HG03521 (cell line): Measurements from ENCODE around the gene NLK.
"Not testable (repeated sequence)": the region's sequence is repeated elsewhere in the genome, so short reads cannot be mapped to it uniquely, and the experiment has no call there.

ENCODE experiments used
- ATAC-seq: cut with Tn5 transposase; IDR thresholded peaks from one replicate; pipeline ENCODE4 v1.9.1; 2021; ENCODE audit warnings: mild to moderate bottlenecking, moderate library complexity; ENCODE audit not compliant: unreplicated experiment

The NLK gene

DNA sequence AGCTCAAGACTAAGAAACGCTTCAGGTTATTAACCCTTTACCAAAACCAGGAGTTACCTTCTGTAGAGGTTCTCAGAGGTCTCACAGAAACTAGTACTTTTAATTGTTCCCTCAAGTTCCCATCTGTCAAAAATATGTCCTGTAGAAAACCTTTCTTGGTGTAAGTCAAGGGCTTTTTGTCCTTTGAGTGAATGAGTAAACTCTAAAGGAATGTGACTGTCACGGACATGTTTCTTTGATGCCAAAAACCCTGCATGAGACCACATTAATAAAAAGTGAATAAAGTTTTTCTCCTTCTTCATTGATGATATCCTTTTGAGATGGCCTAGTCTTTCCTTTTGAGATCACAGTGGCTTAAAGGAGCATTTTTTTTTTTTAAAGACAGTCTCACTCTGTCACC is 102.9 kb downstream of the NLK start:
- no peak for ATAC-seq

DNA sequence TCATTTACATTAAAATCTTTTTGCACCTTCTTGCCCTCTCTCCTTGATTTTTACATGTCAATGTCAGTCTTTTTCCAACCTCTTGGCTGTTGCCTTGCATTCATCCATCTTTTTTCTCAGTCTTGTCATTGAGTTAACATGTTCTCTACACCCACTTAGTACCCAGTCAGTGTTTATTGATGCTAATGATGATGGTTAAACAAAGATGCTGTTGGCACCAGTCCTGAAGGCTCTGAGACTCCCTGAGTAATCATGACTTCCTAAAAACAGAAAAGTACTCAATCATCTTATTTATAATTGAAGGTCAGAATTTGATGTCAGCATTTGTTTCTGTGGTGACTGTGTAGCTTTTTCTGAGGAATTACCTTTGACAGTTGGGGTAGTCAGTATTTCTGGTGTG is 104.5 kb downstream of the NLK start:
- ATAC-seq = no peak

DNA sequence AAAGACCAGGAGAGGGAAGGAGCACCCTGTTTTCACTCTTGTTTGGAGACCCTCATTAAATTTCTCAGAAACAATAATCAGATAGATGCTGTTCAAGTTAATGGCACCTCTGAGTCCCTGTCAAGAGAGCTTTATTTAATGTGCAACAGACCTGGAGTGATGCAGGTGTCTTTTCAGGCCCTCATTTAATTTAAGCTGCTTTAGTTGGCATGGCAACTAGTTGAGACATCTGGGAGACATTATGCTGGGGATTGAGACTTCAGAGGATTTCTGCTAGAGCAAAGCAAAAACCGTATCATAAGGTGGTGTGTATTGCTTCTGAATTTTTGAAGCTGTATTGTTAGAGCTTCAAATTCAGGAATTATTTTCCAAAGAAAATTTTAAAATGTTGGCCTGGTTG is 108.5 kb downstream of the NLK start:
- ATAC-seq = no peak

DNA sequence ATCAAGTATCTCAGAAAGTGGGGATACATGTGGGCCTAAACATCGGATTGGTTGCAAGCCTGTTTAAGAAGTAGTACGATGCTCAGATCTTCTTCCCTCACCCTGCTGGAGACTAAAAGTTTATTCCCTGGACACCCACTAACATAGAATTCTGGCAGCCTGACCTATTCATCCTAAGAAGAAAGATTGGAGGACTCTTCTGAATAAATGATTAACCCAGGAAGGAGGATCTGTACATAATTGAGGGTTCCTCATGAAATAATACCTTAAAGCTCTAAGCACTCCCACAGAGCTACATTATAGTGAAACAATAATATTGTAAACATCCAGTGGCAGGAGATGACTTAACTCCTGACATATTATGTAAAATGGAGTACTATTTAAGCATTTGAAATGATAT is 111.7 kb downstream of the NLK start:
- ATAC-seq = no peak

DNA sequence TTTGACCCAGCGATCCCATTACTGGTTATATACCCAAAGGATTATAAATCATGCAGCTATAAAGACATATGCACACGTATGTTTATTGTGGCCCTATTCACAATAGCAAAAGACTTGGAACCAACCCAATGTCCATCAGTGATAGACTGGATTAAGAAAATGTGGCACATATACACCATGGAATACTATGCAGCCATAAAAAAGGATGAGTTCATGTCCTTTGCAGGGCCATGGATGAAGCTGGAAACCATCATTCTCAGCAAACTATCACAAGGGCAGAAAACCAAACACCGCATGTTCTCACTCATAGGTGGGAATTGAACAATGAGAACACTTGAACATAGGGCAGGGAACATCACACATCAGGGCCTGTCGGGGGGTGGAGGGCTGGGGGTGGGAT is 112.9 kb downstream of the NLK start:
- ATAC-seq = not testable (repeated sequence)

DNA sequence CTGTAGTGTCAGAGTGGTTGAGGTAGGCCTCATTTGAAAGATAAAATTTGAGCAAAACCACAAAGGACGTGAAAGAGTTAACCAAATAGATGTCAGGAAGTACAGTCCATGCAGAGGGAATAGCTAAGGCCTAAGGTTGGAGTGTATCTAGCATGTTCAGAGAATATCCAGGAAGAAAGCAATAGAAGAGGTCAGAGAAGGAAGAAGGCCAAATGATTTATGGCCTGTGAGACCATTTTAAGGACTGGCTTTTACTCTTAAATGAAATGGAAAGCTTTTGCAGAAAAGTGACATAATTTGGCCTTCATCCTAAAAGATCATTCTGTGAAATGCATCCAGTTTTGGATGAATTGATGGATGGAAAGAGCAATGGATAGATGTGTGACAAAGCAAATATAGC is 116.5 kb downstream of the NLK start:
- ATAC-seq = no peak

DNA sequence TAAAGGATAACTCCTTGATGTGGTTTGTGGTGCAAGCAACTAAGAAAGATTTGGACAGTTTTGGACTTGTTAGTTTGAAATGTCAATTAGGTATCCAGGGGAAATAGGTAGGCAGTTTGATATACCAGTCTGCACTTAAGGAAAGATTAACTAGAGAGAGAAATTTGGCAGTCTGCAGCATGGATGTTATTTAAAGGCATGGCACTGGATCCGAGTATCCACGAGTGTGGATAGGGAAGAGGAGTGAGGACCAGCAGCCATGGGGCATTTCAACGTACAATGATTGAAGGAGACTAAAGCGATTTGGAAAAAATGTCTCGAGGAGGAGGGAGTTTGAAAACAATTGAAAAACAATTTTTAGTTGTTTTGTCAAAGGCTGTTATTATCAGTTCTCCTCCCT is 117.4 kb downstream of the NLK start:
- ATAC-seq = no peak

DNA sequence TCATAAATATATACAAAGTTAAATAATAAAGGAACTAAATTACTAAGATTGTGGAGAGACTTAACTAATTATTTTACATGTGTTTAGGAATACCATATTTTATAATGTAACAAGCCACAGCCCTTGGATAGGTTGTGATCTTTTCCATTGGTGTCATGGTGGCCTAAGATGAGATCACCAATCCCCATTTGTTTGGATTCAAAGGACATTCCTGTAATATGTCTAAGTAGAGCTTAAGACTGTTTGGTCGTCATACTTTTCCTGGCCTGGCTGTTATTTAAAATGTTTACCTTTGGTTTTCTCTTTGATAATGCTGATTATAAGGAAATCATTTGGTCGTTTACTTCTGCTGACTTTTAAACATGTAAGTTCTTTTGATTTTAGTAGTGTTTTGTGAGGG is 118.1 kb downstream of the NLK start:
- no peak for ATAC-seq

DNA sequence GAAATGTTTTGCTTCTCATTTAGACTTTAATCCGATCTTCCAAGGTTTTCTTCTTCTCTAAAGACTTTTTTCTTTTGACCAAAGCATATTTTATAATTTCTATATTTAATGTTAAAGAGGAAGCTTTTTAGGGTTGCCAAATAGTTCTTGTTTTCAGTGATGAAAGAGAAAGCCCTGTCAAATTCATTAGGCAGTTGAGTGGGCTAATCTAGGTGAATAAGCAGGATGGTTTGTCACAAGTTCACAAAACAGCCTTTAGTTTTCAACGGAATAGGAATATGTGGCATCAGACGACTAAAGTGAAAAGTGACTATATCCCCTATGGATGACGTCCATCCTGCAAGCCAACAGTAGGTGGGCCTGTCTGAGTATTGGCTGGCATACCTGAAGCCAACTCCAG is 118.8 kb downstream of the NLK start:
- ATAC-seq = no peak

DNA sequence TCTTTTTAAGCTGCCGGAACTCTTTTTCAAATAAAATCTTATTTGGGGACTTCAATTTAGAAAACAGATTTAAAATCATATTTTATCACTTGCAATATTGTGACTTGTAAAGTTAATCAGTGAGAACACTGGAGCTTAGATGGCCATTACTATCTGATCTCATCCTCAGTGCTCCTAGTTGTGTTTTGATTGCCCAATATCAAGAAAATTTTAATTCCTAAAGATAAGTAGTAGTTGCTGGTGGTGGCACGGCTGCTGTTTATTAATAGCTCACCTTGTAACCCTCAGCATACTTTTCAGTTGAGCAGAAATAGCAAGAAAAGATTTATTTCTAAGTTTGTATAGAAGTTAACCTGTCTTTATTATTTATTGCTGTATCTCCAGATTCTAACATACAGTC is 124.0 kb downstream of the NLK start:
- ATAC-seq = no peak

DNA sequence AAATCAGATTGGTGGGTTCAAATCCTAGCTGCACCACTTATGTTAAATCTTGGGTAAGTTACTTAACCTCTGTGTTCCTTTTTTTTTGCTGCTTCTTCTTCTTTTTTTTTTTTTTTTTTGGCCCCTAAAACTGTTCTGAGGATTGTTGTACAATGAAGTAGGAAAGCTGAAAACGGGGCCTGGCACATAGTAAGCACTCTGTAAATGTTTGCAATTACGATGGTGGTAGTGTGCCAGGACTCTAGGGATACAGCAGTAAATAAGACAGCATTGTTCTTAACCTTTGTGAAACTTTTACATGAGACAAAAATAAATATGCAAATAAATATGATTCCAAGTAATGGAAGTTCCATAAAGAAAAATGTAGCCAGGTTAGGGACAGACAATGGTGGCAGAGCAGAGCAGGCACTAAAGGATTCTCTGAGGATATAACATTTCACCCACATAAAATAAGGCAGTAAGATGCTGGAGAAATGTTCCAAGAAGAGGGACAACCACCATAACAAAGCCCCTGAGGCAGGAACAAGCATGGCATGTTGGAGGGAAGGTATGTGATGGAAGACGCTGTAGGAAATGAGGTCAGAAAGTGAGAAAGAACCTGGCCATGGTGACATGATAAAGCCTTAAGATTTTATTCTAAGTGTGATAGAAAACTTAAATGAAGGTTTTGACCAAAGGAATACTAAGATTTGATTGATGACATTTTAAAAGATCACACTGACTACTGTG is 127.3 kb downstream of the NLK start:
- no peak for ATAC-seq

DNA sequence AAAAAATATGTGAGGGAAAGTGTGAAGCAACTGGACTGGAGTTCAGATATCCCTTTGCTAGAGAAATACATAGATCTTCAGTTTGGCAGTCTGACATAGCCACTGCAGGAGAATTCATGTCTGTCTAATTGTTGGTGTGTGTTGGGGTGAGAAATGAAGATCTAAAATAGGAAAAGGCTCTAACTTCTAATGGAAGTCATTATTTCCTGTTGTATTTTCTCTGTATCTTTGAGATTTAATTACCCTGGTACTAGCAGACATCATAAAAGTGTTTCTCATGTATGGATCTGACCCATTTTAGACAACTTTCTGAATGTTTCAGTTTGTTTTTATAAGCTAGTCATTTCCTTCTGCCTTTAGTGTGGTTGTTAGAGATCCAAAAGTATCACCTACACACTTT is 128.3 kb downstream of the NLK start:
- ATAC-seq = no peak

DNA sequence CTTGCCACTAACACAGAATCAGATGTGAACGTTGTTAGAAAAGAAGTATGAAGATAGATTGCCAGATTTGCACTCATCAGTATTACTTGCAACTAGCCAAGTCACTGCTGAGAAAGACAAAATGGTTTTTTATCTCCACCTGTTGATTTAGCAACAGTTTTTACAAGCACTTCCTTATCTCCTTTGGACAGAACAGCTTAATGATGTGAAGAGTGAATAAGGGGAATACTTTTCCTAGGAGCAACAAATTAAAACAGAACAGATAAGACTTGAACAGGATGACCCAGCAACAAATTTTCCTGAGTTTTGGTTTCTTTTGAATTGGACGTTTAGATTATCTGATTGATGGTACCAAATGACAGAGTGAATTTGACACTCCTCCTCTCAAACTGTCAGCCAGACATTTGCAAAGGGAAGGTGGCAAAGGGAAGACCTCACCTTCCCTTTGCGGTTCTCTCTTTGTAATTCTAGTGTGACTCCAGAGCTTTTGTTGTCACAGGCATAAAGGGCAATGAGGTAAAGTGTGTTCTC is 130.6 kb downstream of the NLK start:
- ATAC-seq = no peak

DNA sequence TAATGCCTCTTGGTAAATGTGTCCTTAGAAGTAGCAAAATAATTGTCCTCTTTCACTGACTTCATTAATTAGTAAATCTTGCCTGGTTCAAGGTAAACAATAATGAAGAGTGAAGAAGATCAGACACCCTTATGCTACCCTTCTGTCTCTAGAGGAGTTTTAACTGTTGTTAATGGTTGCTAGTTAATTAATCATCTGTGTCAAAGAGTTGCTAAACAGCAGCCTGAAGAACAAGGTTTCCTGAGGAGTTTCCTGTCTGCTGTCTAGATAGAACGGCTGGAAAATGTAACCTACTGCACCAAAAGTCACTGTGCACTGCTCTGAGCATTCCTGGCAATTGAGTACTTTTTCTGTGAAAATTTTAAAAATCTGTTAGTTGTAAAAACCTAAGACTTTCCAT is 131.3 kb downstream of the NLK start:
- no peak for ATAC-seq

DNA sequence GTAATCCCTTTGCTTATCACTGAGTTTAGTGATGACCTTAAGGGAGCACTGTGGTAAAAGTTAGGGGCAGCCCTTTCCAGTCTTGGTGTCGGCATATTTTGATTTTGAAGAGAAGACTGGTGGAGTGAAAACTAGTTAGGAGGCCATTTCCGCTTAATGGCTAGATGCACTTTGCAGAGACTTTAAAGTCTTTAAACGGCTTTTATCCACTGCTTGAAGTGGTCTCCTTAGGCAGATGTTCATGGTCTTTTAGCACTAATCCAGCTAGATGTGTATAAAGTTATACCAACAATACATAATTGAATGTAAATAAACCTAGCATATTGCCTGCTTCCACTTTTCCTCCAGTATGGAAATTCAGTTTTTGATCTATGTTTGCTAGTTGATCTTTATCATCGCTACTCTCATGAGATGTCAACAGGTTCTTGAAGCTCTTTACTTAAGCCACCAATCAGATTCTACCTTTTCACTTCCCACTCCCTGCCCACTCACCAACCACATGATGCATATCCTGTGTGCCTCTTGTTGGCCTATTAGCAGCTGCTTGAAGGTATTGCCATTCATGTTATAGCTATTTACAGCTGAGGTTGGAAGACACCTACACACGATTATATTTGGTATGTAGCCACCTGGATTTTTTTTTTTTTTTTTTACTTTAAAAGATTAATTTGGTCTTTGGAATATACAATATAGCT is 132.0 kb downstream of the NLK start:
- no peak for ATAC-seq

DNA sequence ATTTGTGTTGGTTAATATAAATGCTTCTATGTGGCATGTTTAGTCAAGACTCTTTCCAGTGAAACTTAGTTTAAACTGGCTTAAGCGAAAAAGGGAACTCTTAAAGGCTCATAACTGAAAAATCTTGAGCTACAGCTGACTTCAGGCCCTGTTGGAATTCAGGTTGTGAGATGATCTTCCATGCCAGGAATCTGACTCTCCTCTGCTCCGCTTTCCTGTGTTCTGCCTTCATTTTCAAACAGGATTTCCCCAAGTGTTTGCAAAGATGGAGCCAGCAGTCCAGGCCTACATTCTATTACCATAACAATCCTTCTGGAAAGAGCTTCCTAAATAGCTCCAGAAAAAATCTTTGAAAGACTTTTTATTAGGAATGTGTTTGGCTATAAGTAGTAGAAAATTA is 134.9 kb downstream of the NLK start:
- ATAC-seq = no peak

DNA sequence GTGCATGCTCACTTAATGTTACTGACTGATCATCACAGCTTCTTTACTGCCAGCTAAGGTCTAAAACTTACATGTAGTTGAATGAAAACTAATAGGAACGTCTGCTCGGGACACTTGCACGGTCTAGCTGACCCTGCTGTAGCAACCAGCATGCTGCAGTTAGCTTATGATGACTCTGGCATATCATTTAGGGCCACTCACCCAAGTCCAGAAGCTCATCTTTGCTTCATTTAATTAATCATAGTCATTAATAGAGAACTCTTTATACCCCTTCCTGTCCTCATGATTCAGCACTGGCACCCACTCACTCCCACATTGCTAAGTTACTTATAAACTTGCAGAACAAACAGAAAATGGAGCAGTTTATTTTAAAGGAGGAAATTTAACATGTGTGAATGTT is 136.3 kb downstream of the NLK start:
- no peak for ATAC-seq

DNA sequence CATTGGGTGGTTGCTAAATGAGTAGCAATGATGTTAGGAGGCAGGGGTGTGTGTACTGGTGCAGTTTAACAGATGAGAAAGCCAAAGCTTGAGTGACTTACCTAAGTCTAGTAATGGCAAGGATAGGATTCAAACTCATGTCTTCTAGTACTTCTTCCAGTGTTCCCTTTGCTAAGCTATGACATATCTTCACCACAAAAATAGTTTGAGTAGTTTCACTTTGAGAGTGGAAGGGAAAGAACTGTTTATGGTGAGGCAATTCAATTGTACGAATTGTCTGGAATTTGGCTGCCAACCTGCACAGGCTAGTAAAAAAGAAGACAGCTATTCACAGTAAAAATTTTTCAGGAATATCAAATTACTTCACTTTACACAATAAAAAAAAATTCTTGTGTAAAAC is 138.0 kb downstream of the NLK start:
- no peak for ATAC-seq

DNA sequence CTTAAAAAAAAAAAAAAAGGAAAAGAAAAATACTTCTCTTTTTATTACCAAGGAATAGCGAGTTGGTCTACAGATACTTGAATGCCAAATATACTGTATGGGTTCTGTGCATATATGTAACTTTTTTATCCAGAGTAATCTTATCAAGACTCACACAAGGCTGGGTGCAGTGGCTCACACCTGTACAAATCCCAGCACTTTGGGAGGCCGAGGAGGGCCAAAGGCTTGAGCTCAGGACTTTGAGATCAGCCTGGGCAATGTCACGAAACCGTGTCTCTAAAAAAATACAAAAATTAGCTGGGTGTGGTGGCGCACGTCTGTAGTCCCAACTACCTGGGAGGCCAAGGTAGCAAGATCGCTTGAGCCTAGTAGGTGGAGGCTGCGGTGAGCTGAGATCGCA is 139.1 kb downstream of the NLK start:
- no peak for ATAC-seq

DNA sequence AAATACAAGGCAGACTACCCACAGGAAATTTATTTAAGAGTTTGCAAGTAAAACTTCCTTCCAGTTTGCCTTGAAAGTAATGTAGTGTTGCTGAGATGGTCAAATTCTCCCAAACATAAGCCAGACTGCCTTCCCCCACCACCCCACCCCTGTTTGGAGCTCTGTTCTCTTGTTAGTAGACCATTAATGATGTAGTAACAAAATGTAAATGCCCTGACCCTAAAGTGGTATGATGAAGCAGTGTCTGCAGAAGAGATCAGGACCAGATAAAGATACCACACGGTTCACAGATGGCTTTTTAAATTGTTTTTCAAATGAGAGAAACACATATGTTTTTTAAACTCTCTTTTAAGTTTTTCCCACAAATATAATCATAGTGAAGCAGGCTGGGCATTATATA is 140.1 kb downstream of the NLK start:
- ATAC-seq = no peak

DNA sequence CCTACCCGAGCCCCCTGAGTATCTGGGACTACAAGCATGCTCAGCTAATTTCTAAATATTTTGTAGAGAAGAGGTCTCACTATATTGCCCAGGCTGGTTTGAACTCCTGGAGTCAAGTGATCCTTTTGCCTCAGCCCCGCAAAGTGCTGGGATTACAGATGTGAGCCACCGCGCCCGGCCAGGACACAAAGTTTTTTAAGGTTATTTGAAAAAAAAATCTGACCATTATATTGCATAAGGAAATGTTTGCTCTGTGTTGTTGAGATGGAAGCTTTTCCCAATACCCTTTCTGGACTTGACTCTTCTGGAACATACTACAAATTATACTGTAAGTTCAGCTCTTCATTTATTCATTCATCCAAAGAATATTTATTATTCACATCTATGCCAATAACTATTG is 143.2 kb downstream of the NLK start:
- no peak for ATAC-seq

DNA sequence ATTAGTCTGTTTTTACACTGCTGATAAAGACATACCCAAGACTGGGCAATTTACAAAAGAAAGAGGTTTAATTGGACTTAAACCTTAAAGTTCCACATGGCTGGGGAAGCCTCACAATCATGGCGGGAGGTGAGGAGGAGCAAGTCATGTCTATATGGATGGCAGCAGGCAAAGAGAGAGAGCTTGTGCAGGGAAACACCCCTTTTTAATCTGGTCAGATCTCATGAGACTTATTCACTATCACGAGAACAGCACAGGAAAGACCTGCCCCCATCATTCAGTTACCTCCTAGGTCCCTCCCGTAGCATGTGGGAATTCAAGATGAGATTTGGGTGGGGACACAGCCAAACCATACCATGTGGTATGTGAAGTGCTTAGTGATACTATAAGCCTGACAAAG is 144.0 kb downstream of the NLK start:
- not testable (repeated sequence) for ATAC-seq

DNA sequence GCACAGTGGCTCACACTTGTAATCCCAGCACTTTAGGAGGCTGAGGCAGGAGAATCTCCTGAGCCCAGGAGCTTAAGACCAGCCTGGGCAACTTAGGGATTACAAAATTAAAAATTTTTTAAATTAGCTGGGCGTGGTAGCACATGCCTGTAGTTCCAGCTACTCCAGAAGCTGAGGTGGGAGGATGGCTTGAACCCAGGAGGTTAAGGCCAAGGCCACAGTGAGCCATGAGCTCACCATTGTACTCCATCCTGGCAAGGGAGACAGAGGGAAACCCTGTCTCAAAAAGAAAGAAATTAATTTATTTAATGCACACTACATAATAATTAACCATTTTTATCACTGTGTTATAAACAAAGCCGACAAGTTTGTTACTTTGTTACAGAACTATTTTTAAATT is 145.5 kb downstream of the NLK start:
- ATAC-seq = no peak
